GM12874 (cell line): ENCODE results near the gene ARMH1.

Experiments
- CTCF ChIP-seq: IDR thresholded peaks from 2 replicates; pipeline ENCODE4 v1.5.1; 2011; ENCODE audit warnings: low read depth, mild to moderate bottlenecking, control low read depth, low read length, moderate library complexity; ENCODE audit not compliant: insufficient read depth

ARMH1 gene

GRCh38 chr1:44661781-44662682 lies 12.5 kb upstream of the ARMH1 start:
- no peak for TF ChIP-seq CTCF

GRCh38 chr1:44662683-44663030 lies 11.9 kb upstream of the ARMH1 start:
- TF ChIP-seq CTCF = no peak

GRCh38 chr1:44663417-44663816 lies 11.1 kb upstream of the ARMH1 start:
- TF ChIP-seq CTCF = no peak

GRCh38 chr1:44664730-44665370 lies 9.7 kb upstream of the ARMH1 start:
- no peak for TF ChIP-seq CTCF

- no peak for TF ChIP-seq CTCF
These were observed 3.5 kb upstream of the ARMH1 start for GRCh38 chr1:44670751-44671640.

- no peak for TF ChIP-seq CTCF
These were observed 2.1 kb upstream of the ARMH1 start for GRCh38 chr1:44672254-44672955.
